B cell (primary cell): ENCODE data around the gene MDGA2.

Experiments
- CTCF ChIP-seq: fragments of 200-600 bp; IDR thresholded peaks from one replicate; pipeline ENCODE4 v1.8.0; 2022; ENCODE audit warnings: antibody characterized with exemption, mild to moderate bottlenecking
- EZH2 ChIP-seq: IDR thresholded peaks from 2 replicates; pipeline ENCODE4 v1.6.1; 2012; ENCODE audit warnings: borderline replicate concordance, low read depth, mild to moderate bottlenecking, moderate library complexity, low read length; ENCODE audit not compliant: insufficient read depth, poor library complexity, severe bottlenecking

DNA sequence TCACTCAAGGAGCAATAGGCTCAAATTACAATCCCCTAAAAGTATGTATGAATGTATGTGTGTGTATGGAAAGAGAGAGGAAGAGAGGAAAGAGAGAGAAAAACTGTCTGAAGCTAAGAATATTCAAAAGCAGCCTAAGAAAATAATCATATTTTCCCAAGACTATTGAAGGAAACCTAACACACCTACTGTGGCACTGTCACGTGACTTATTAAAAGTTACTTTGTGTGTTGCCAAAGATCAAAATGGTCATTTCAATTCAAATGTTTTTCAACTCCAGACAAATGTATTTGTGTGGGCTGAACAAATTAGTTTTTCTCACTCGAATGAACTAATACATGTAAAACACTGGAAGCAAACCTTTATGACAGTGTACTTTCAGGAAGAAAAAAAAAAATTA is 654.9 kb downstream of the MDGA2 start:
- TF ChIP-seq EZH2 (no peak), CTCF (no peak)
